Loucy (cell line): ENCODE data around the gene L3MBTL4.

Experiments
- CTCF ChIP-seq: fragments of 200-600 bp; sonication (generic); conservative IDR thresholded peaks from 2 replicates; pipeline ENCODE4 v1.5.1; 2014; ENCODE audit warnings: mild to moderate bottlenecking, antibody characterized with exemption, low read length
- EZH2phosphoT487 ChIP-seq: fragments of 200-600 bp; IDR thresholded peaks from 2 replicates; pipeline ENCODE4 v1.6.1; 2018; ENCODE audit warnings: antibody characterized with exemption, mild to moderate bottlenecking, moderate library complexity, borderline replicate concordance

DNA sequence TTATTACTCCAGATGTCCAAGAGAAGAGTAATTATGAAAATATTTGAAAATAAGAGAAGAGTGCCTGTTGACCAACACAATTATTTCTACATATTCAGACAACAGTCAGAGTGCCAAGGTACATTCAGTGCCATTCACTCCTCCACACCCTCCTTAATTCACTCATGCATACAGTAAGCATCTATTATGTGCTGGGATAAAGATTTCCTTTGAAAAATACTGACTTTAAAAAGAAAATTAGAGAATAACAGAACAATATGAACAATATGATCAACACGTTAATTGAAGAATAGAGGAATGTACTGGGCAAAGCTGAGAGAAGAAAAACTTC lies 203.6 kb downstream of the L3MBTL4 start:
- TF ChIP-seq CTCF, result no peak
- no peak for TF ChIP-seq EZH2phosphoT487
